A549 (cell line): ENCODE results near the gene S100B.

Source experiments
- CBX2 ChIP-seq: fragments of 200-600 bp; sonication (generic); IDR thresholded peaks from 2 replicates; pipeline ENCODE4 v1.6.1; 2016; ENCODE audit warnings: low read depth, mild to moderate bottlenecking, borderline replicate concordance
- CHD4 ChIP-seq: fragments of 200-600 bp; sonication (generic); IDR thresholded peaks from 2 replicates; pipeline ENCODE4 v1.6.1; 2016; ENCODE audit warnings: antibody characterized with exemption, mild to moderate bottlenecking, borderline replicate concordance
- ESRRA ChIP-seq: fragments of 150-350 bp; IDR thresholded peaks from 2 replicates; pipeline ENCODE4 v1.6.1; 2014; ENCODE audit warnings: mild to moderate bottlenecking, low read length, borderline replicate concordance
- KDM5A ChIP-seq: fragments of 200-600 bp; sonication (generic); IDR thresholded peaks from 2 replicates; pipeline ENCODE4 v1.6.1; 2016; ENCODE audit warnings: antibody characterized with exemption, mild to moderate bottlenecking
- NPAS2 ChIP-seq: fragments of 250-450 bp; sonication (Bioruptor Pico); IDR thresholded peaks from 2 replicates; pipeline ENCODE4 v1.8.0; 2022; ENCODE audit warnings: mild to moderate bottlenecking, moderate library complexity, borderline replicate concordance
- POLR2A ChIP-seq: IDR thresholded peaks from 2 replicates; pipeline ENCODE4 v1.6.1; 2012; ENCODE audit warnings: mild to moderate bottlenecking, low read length
- RAD21 ChIP-seq, 2 experiments: fragments of >200 bp in 1 of 2; sonication (Bioruptor Twin) in 1 of 2; formaldehyde crosslinking in 1 of 2; IDR thresholded peaks in 1 of 2; conservative IDR thresholded peaks in 1 of 2; 2 replicates in 1 of 2; 3 replicates in 1 of 2; pipeline ENCODE4 v1.6.1; 2012 to 2018; ENCODE audit warnings: inconsistent platforms in 1 of 2
- SREBF2 ChIP-seq: fragments of 450-650 bp; IDR thresholded peaks from 2 replicates; pipeline ENCODE4 v1.6.1; 2014; ENCODE audit warnings: mild to moderate bottlenecking, moderate library complexity
- TP53 ChIP-seq: fragments of 250-450 bp; sonication (Bioruptor Pico); IDR thresholded peaks from 2 replicates; pipeline ENCODE4 v1.5.0; 2021; ENCODE audit warnings: mild to moderate bottlenecking, moderate library complexity
- ZSCAN20 ChIP-seq: fragments of 250-450 bp; sonication (Bioruptor Pico); IDR thresholded peaks from 2 replicates; pipeline ENCODE4 v1.8.0; 2022; ENCODE audit warnings: mild to moderate bottlenecking, moderate library complexity
- TF ChIP-seq, protein P1 (sequence below): fragments of >200 bp; sonication (Bioruptor Twin); formaldehyde crosslinking; IDR thresholded peaks from 3 replicates; pipeline ENCODE4 v1.5.1; 2016
- TF ChIP-seq, protein P2 (sequence below): IDR thresholded peaks from 2 replicates; pipeline ENCODE4 v1.6.1; 2012
- TF ChIP-seq, protein P3 (sequence below): fragments of 150-350 bp; IDR thresholded peaks from 2 replicates; pipeline ENCODE4 v1.6.1; 2014; ENCODE audit warnings: low read depth, mild to moderate bottlenecking, low read length

GRCh38 chr21:46559291-46559983, 45.4 kb downstream of the S100B start:
- no peak for TF ChIP-seq POLR2A
- TF ChIP-seq, protein P1, sequence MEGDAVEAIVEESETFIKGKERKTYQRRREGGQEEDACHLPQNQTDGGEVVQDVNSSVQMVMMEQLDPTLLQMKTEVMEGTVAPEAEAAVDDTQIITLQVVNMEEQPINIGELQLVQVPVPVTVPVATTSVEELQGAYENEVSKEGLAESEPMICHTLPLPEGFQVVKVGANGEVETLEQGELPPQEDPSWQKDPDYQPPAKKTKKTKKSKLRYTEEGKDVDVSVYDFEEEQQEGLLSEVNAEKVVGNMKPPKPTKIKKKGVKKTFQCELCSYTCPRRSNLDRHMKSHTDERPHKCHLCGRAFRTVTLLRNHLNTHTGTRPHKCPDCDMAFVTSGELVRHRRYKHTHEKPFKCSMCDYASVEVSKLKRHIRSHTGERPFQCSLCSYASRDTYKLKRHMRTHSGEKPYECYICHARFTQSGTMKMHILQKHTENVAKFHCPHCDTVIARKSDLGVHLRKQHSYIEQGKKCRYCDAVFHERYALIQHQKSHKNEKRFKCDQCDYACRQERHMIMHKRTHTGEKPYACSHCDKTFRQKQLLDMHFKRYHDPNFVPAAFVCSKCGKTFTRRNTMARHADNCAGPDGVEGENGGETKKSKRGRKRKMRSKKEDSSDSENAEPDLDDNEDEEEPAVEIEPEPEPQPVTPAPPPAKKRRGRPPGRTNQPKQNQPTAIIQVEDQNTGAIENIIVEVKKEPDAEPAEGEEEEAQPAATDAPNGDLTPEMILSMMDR: no peak
- TF ChIP-seq, protein P2, sequence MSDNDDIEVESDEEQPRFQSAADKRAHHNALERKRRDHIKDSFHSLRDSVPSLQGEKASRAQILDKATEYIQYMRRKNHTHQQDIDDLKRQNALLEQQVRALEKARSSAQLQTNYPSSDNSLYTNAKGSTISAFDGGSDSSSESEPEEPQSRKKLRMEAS: no peak
- TF ChIP-seq ESRRA: no peak
- no peak for TF ChIP-seq SREBF2
- TF ChIP-seq, protein P3, sequence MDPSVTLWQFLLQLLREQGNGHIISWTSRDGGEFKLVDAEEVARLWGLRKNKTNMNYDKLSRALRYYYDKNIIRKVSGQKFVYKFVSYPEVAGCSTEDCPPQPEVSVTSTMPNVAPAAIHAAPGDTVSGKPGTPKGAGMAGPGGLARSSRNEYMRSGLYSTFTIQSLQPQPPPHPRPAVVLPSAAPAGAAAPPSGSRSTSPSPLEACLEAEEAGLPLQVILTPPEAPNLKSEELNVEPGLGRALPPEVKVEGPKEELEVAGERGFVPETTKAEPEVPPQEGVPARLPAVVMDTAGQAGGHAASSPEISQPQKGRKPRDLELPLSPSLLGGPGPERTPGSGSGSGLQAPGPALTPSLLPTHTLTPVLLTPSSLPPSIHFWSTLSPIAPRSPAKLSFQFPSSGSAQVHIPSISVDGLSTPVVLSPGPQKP: no peak
- no peak for TF ChIP-seq CBX2
- TF ChIP-seq NPAS2 (CRISPR knock-in tag): no peak
- TF ChIP-seq RAD21 (conservative IDR thresholded peaks at IDR 0.05 in 1 of 2, IDR thresholded peaks at IDR 0.05 in 1 of 2): no peak
- TF ChIP-seq CHD4: no peak
- no peak for TF ChIP-seq TP53 (CRISPR knock-in tag)
- TF ChIP-seq KDM5A: no peak
- TF ChIP-seq ZSCAN20 (CRISPR knock-in tag): no peak
